Activated naive CD4-positive, alpha-beta T cell treated with anti-CD3 and anti-CD28 coated beads, Interleukin-2, amount 10 ng/mL, durations not matched to agents 7 days and 5 days (primary cell): ENCODE results near the gene CEP250.

ENCODE experiments used
- CTCF ChIA-PET: fragments of 350-600 bp; sonication (Branson Sonifier 250); formaldehyde crosslinking; loops from one replicate; lab custom pipeline; 2021; ENCODE audit warnings: antibody characterized with exemption; lab: Charles Lee
- DNase-seq: peaks from one replicate; pipeline ENCODE4 v3.0.0-alpha.2; 2020
- H3K27ac Mint-ChIP-seq: one replicate; pipeline ENCODE4 v1.8.0; 2021; ENCODE audit warnings: mild to moderate bottlenecking, moderate library complexity, mixed read lengths
- H3K27me3 Mint-ChIP-seq: one replicate; pipeline ENCODE4 v1.8.0; 2021; ENCODE audit warnings: mild to moderate bottlenecking, mixed read lengths
- H3K36me3 Mint-ChIP-seq: one replicate; pipeline ENCODE4 v1.8.0; 2021; ENCODE audit warnings: mixed read lengths
- H3K4me1 Mint-ChIP-seq: one replicate; pipeline ENCODE4 v1.8.0; 2021; ENCODE audit warnings: mixed read lengths
- H3K4me3 Mint-ChIP-seq: one replicate; pipeline ENCODE4 v1.8.0; 2021; ENCODE audit warnings: mild to moderate bottlenecking, moderate library complexity, mixed read lengths
- H3K9me3 Mint-ChIP-seq: one replicate; pipeline ENCODE4 v1.8.0; 2021; ENCODE audit warnings: mixed read lengths

CEP250 gene

DNA sequence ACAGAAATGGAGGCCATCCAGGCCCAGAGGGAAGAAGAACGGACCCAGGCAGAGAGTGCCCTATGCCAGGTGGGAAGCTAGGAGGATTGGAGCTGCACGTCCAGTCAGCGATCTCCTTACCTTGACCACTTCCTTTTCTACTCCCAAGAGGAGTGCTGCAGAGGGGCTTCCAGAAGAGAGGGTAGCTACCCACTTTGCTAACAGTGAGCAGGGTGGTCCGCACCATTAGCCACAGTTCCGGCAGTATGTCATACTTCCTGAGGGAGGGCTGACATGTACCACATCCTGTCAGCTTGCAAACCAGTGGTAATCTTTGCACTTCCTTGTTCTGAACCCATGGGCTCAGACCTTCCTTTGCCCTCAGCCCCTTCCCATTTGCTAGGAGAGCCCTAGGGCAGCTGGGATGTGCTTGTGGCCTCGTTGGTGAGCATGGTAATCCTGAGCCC, 35.4 kb downstream of the CEP250 start:
- Mint-ChIP-seq H3K9me3 (no peaks in the 10 kb centered on the region), H3K4me1 (peaks cover 55% of the 10 kb centered on the region), H3K36me3 (peaks cover 63% of the 10 kb centered on the region), H3K27me3 (no peaks in the 10 kb centered on the region), H3K27ac (peak overlapping the region; percentile 98), H3K4me3 (peak overlapping the region; percentile 98)
- peak; percentile 80 for DNase-seq
- CTCF ChIA-PET = interaction anchor here (0.6 to 1.6 kb wide), 7 partner anchors 11 to 390 kb away, joined by 3 to 6 read pairs (median 3); partner anchors contain the start of gene CEP250

DNA sequence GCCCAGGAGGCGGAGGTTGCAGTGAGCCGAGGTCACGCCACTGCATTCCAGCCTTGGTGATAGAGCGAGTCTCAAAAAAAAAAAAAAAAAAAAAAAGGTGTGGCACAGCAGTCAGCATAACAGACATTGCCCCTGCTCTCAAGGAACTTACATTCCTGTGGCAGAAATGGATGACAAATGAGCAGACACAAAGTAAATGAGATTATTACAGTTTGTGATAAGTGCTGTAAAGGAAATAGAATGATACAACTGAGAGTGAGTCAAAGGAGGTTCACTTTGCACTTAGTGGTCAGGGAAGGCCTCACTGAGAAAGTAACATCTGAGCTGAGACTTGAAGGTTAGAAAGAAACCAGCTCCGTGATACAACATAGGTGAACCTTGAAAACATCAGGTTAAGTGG, 36.4 kb downstream of the CEP250 start:
- no peak for DNase-seq
- CTCF ChIA-PET = interaction anchor here (1.0 kb wide), 1 partner anchor 463 kb away, joined by 3 read pairs; the partner anchor contains the start of gene SCAND1
- peak overlapping the region; percentile 98 for H3K4me3 Mint-ChIP-seq
- no peaks in the 10 kb centered on the region for H3K27me3 Mint-ChIP-seq
- peak overlapping the region; percentile 98 for H3K27ac Mint-ChIP-seq
- peaks cover 67% of the 10 kb centered on the region for H3K36me3 Mint-ChIP-seq
- H3K4me1 Mint-ChIP-seq = peaks cover 56% of the 10 kb centered on the region
- H3K9me3 Mint-ChIP-seq = no peaks in the 10 kb centered on the region

DNA sequence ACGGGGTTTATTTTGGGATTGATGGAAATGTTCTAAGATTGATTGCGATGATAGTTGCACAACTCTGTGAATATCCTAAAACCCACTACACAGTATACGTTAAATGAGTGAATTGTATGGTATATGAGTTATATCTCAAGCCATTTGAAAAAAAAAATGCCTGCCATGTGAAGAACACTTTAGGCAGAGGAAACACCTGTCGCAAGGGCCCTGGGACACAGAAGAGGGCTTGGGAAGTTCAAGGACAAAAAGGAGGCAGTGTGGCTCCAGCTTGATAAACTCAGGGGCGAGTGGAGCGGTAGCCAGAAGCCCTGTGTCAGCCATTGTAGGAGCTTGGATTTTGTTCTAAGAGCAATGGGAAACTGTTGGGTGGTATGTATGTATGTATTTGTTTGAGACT, 37.0 kb downstream of the CEP250 start:
- CTCF ChIA-PET = interaction anchor here (1.0 kb wide), 1 partner anchor 462 kb away, joined by 3 read pairs; the partner anchor contains the start of gene SCAND1
- H3K4me3 Mint-ChIP-seq = peak overlapping the region; percentile 98
- H3K27me3 Mint-ChIP-seq = no peaks in the 10 kb centered on the region
- no peak for DNase-seq
- H3K4me1 Mint-ChIP-seq = peaks cover 56% of the 10 kb centered on the region
- peak overlapping the region; percentile 98 for H3K27ac Mint-ChIP-seq
- no peaks in the 10 kb centered on the region for H3K9me3 Mint-ChIP-seq
- H3K36me3 Mint-ChIP-seq = peaks cover 67% of the 10 kb centered on the region

DNA sequence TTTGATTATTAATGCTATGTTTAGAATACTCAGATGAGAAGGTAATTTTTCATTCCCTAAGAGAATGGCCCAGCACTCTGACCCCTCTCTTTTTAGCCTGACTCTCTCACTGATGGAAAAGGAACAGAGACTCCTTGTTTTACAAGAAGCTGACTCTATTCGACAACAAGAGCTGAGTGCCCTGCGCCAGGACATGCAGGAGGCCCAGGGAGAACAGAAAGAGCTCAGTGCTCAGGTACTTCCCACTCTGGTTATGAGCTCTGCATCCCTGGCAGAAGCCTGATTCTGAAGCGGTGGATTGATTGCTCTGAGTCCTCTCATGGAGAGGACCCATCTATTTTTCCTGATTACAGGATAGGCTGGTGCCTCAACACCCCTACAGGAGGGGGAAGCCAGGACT, 41.1 kb downstream of the CEP250 start:
- Mint-ChIP-seq H3K27ac (no peak overlapping the region), H3K36me3 (peaks cover 68% of the 10 kb centered on the region), H3K4me3 (no peak overlapping the region), H3K9me3 (no peaks in the 10 kb centered on the region), H3K27me3 (no peaks in the 10 kb centered on the region), H3K4me1 (peaks cover 28% of the 10 kb centered on the region)
- no peak for DNase-seq
- CTCF ChIA-PET = no interaction called here

DNA sequence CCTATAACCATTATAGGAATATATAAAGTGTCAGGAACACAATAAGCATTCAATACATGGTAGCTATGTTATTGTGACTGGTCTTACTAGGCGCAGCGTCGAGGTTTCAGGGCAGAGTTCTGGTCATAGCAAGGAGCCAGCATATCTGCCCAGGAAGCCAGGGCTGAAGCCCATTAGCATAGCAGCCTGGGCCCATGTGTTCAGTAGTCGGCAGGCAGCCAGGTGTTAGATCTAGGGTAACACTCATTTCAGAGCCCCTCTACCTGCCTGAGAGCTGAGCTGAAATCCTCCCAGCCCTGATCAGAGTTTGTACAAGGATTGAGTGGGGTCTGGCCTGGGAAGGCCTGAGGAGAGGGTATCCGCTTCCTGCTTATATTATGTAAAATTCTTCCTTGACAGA, 41.9 kb downstream of the CEP250 start:
- H3K36me3 Mint-ChIP-seq = peaks cover 70% of the 10 kb centered on the region
- H3K27ac Mint-ChIP-seq = no peak overlapping the region
- H3K9me3 Mint-ChIP-seq = no peaks in the 10 kb centered on the region
- no peak for DNase-seq
- H3K27me3 Mint-ChIP-seq = no peaks in the 10 kb centered on the region
- no peak overlapping the region for H3K4me3 Mint-ChIP-seq
- CTCF ChIA-PET = no interaction called here
- H3K4me1 Mint-ChIP-seq = peaks cover 21% of the 10 kb centered on the region

DNA sequence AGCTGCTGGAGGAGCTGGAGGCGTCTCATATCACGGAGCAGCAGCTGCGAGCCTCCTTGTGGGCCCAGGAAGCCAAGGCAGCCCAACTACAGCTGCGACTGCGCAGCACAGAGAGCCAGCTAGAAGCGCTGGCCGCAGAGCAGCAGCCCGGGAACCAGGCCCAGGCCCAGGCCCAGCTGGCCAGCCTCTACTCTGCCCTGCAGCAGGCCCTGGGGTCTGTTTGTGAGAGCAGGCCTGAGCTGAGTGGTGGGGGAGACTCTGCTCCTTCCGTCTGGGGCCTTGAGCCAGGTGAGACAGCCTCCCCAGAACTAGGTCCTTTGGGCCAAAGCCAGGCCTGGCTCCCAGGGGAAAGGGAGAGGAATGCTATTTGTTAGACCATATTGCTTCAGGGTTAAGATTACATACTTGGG, 42.4 kb downstream of the CEP250 start:
- Mint-ChIP-seq H3K9me3 (no peaks in the 10 kb centered on the region), H3K4me1 (peaks cover 17% of the 10 kb centered on the region), H3K27ac (no peak overlapping the region), H3K4me3 (no peak overlapping the region), H3K36me3 (peaks cover 70% of the 10 kb centered on the region), H3K27me3 (no peaks in the 10 kb centered on the region)
- DNase-seq = no peak
- CTCF ChIA-PET = no interaction called here

DNA sequence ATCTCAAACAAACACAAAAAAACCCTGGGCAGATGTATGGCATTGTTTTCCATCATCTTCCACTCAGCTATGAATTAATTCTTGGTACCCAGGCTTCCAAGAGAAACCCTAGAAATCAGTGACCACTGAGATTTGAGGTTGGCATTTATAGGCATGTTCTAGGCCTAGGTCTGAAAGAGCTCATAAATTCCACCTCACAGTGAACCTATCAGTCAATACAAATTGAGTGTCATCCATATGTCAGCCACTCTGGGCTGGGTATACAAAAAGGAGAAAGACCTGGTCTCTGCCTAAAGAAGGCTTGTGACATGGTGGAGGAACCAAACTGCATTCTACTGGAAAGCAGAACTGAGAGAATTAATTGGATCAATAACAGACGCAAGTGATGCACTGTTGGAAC, 43.9 kb downstream of the CEP250 start:
- Mint-ChIP-seq H3K27ac (peak overlapping the region; percentile 19), H3K9me3 (no peaks in the 10 kb centered on the region), H3K4me1 (peaks cover 14% of the 10 kb centered on the region), H3K4me3 (no peak overlapping the region), H3K36me3 (peaks cover 72% of the 10 kb centered on the region), H3K27me3 (no peaks in the 10 kb centered on the region)
- CTCF ChIA-PET = no interaction called here
- no peak for DNase-seq

DNA sequence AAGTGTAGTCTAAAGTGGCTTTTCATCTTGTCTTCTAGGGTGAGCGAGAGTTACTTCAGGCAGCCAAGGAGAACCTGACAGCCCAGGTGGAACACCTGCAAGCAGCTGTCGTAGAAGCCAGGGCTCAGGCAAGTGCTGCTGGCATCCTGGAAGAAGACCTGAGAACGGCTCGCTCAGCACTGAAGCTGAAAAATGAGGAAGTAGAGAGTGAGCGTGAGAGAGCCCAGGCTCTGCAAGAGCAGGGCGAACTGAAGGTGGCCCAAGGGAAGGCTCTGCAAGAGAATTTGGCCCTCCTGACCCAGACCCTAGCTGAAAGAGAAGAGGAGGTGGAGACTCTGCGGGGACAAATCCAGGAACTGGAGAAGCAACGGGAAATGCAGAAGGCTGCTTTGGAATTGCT, 47.0 kb downstream of the CEP250 start:
- H3K27ac Mint-ChIP-seq = no peak overlapping the region
- H3K4me1 Mint-ChIP-seq = peaks cover 23% of the 10 kb centered on the region

DNA sequence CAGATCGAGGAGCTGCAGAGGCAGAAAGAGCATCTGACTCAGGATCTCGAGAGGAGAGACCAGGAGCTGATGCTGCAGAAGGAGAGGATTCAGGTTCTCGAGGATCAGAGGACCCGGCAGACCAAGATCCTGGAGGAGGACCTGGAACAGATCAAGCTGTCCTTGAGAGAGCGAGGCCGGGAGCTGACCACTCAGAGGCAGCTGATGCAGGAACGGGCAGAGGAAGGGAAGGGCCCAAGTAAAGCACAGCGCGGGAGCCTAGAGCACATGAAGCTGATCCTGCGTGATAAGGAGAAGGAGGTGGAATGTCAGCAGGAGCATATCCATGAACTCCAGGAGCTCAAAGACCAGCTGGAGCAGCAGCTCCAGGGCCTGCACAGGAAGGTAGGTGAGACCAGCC, 47.9 kb downstream of the CEP250 start:
- CTCF ChIA-PET = interaction anchor here (1.0 kb wide), 2 partner anchors 24 to 451 kb away, joined by 3 read pairs; partner anchors contain the start of gene SCAND1
- Mint-ChIP-seq H3K27me3 (no peaks in the 10 kb centered on the region), H3K4me3 (no peak overlapping the region), H3K4me1 (peaks cover 23% of the 10 kb centered on the region), H3K36me3 (peaks cover 69% of the 10 kb centered on the region), H3K9me3 (no peaks in the 10 kb centered on the region), H3K27ac (no peak overlapping the region)
- DNase-seq = no peak

More for the DNA sequence above, 47.0 kb downstream of the CEP250 start:
- Mint-ChIP-seq H3K9me3 (no peaks in the 10 kb centered on the region), H3K36me3 (peaks cover 72% of the 10 kb centered on the region), H3K4me3 (no peak overlapping the region), H3K27me3 (no peaks in the 10 kb centered on the region)
- no peak for DNase-seq
- CTCF ChIA-PET = interaction anchor here (0.6 to 1.3 kb wide), 3 partner anchors 11 to 444 kb away, joined by 3 read pairs; no protein-coding TSS in a partner anchor

DNA sequence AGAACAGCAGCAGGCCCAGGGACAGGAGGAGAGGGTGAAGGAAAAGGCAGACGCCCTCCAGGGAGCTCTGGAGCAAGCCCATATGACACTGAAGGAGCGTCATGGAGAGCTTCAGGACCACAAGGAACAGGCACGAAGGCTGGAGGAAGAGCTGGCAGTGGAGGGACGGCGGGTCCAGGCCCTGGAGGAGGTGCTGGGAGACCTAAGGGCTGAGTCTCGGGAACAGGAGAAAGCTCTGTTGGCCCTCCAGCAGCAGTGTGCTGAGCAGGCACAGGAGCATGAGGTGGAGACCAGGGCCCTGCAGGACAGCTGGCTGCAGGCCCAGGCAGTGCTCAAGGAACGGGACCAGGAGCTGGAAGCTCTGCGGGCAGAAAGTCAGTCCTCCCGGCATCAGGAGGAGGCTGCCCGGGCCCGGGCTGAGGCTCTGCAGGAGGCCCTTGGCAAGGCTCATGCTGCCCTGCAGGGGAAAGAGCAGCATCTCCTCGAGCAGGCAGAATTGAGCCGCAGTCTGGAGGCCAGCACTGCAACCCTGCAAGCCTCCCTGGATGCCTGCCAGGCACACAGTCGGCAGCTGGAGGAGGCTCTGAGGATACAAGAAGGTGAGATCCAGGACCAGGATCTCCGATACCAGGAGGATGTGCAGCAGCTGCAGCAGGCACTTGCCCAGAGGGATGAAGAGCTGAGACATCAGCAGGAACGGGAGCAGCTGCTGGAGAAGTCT, 48.6 kb downstream of the CEP250 start:
- Mint-ChIP-seq H3K9me3 (no peaks in the 10 kb centered on the region), H3K27me3 (no peaks in the 10 kb centered on the region), H3K36me3 (peaks cover 70% of the 10 kb centered on the region), H3K27ac (no peak overlapping the region), H3K4me1 (peaks cover 23% of the 10 kb centered on the region), H3K4me3 (no peak overlapping the region)
- CTCF ChIA-PET = interaction anchor here (1.0 kb wide), 1 partner anchor 450 kb away, joined by 3 read pairs; the partner anchor contains the start of gene SCAND1
- DNase-seq = no peak

DNA sequence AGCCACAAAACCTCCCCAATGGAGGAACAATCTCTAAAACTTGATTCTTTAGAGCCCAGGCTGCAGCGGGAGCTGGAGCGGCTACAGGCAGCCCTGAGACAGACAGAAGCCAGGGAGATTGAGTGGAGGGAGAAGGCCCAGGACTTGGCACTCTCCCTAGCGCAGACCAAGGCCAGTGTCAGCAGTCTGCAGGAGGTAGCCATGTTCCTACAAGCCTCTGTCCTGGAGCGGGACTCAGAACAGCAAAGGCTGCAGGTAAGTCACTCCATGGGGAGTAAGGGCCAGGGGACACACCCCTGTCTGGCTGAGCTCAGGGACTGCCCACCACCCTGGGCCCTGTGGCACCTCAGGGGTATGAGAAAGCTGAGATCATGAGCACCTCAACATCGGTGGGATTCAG, 49.4 kb downstream of the CEP250 start:
- Mint-ChIP-seq H3K27ac (no peak overlapping the region), H3K27me3 (no peaks in the 10 kb centered on the region), H3K4me1 (peaks cover 23% of the 10 kb centered on the region), H3K4me3 (no peak overlapping the region), H3K36me3 (peaks cover 68% of the 10 kb centered on the region), H3K9me3 (no peaks in the 10 kb centered on the region)
- DNase-seq = no peak
- CTCF ChIA-PET = no interaction called here

DNA sequence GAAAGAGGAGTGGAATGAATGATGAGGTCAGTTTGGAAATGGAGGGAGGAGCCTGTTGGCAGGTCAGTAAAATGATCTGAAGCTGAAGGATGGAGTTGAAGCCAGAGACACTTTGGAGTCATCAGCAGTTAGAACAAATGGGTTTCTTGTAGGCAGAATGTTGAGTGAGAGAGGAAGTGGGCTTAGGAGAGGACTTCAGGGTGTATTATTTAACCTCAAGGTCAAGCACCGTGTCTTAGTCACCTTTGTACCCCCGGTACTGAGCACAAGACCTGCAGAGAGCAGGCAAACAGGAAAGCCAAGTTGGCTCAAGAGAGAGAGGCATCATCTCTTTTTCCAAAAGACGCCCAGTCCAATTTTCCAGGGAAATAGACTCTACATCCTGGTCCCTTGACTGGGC, 50.8 kb downstream of the CEP250 start:
- no peak for DNase-seq
- H3K9me3 Mint-ChIP-seq = no peaks in the 10 kb centered on the region
- H3K27me3 Mint-ChIP-seq = no peaks in the 10 kb centered on the region
- H3K36me3 Mint-ChIP-seq = peaks cover 64% of the 10 kb centered on the region
- no peak overlapping the region for H3K27ac Mint-ChIP-seq
- CTCF ChIA-PET = no interaction called here
- peaks cover 23% of the 10 kb centered on the region for H3K4me1 Mint-ChIP-seq
- no peak overlapping the region for H3K4me3 Mint-ChIP-seq

DNA sequence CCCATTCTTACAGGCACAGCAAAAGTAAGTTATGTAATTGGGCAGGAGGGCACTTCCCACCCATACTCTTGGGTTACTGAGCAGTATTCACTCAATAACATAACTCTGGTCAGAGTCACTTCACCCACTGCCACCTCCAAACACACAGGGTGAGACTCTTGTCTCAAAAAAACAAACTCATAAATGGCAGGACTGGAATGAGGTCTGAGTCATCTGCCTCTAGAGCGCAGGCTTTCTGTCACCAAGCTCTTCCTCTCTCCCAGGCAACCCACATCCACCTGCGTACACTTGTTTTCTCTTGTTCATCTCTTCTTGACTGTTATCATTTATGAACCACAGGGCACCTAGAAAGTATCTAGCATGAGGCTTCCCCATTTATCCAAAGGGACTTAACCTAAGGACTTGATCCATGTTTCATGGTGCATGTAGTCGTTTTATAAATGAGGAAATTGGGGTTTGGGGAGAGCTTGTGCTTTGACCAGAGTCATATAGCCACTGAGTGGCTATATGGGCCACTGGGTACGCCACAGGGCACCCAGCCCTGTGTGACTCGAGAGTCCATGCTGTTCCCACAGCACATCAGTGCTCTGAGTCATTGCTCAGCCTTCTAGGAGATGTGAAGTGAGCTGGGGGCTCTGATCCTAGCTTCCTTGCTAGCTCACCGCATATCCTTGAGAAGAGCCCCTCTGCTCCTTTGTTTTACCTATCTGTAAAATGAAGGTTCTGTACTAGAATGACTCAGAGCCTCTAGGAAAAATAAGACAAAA, 51.7 kb downstream of the CEP250 start:
- CTCF ChIA-PET = no interaction called here
- Mint-ChIP-seq H3K9me3 (no peaks in the 10 kb centered on the region), H3K4me3 (no peak overlapping the region), H3K27ac (no peak overlapping the region), H3K36me3 (peaks cover 67% of the 10 kb centered on the region), H3K27me3 (no peaks in the 10 kb centered on the region), H3K4me1 (peaks cover 23% of the 10 kb centered on the region)
- DNase-seq = no peak

DNA sequence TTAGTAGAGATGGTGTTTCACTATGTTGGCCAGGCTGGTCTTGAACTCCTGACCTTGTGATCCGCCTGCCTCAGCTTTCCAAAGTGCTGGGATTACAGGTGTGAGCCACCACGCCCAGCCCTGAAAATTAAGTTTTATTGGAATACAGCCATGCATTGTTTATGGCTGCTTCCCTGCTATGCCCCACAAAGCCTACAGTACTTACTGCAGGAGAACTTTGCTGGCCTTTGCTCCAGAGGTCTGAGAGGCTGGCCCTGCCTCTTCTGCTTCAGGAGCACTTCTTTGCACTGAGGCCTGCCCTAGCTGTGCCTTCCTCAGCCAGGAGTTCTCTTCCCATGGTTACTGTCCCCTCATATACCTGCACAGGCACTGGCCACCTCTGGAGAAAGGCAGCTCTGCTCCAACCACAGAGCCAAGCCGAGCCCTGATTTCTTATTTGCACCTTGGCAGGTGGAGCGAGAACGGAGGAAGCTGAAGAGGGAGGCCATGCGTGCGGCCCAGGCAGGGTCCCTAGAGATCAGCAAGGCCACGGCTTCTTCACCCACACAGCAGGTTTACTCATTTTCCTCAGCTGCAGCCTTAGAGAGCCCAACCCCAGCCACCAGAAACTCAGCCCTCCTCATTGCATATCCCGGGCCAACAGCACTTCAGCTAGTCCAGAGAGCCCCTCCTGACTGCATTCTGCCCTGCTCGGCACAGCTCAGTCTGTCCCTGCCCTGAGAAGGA, 53.3 kb downstream of the CEP250 start:
- H3K4me1 Mint-ChIP-seq = peaks cover 23% of the 10 kb centered on the region
- H3K27ac Mint-ChIP-seq = no peak overlapping the region
- H3K9me3 Mint-ChIP-seq = no peaks in the 10 kb centered on the region
- H3K27me3 Mint-ChIP-seq = no peaks in the 10 kb centered on the region
- no peak overlapping the region for H3K4me3 Mint-ChIP-seq
- H3K36me3 Mint-ChIP-seq = peaks cover 57% of the 10 kb centered on the region
- CTCF ChIA-PET = no interaction called here
- DNase-seq = no peak
